AG04450 (cell line): ENCODE results near the gene RPLP2. TPM values are rescaled to one million over a fixed set of nuclear protein-coding genes. Genes with fewer than 3 reads are reported as not detected.

Experiments used
- CTCF ChIA-PET: fragments of 300-600, 350-600 bp; formaldehyde crosslinking; extraction: SDS; loops from one replicate; lab custom pipeline; 2022; ENCODE audit warnings: antibody characterized with exemption, inconsistent platforms; lab: Charles Lee
- POLR2A ChIA-PET: fragments of 350-600 bp; formaldehyde crosslinking; extraction: SDS; loops from one replicate; lab custom pipeline; 2021; ENCODE audit warnings: antibody characterized with exemption, inconsistent platforms; lab: Yijun Ruan, JAX
- DNase-seq: peaks from one replicate; pipeline ENCODE4 v3.0.0-alpha.2; 2011; ENCODE audit warnings: low read depth, low spot score
- H3K27ac ChIP-seq: one replicate; pipeline ENCODE4 v1.5.1; 2012; ENCODE audit warnings: low read depth, low read length, control low read depth
- H3K27me3 ChIP-seq: one replicate; pipeline ENCODE4 v1.6.0; 2012; ENCODE audit warnings: low read length; ENCODE audit not compliant: control insufficient read depth, insufficient read depth
- H3K4me3 ChIP-seq: 2 replicates; pipeline ENCODE4 v1.5.1; 2011; ENCODE audit warnings: mild to moderate bottlenecking, low read depth, low read length, control low read depth
- H3K9me3 ChIP-seq: 2 replicates; pipeline ENCODE4 v1.5.1; 2012; ENCODE audit warnings: low read length; ENCODE audit not compliant: control insufficient read depth, insufficient read depth
- CTCF ChIP-seq: IDR thresholded peaks from 2 replicates; pipeline ENCODE4 v1.5.1; 2011; ENCODE audit warnings: low read depth, low read length, control low read depth, inconsistent platforms
- polyA plus RNA-seq: library from polyadenylated mRNA; depleted of rRNA; stranded (reverse); fragments of >200 nt; gene quantifications from 2 replicates; pipeline ENCODE4 v1.2.3, GENCODE V29; 2011

The RPLP2 gene
- polyA plus RNA-seq, 1 experiment = 1,115 TPM

DNA sequence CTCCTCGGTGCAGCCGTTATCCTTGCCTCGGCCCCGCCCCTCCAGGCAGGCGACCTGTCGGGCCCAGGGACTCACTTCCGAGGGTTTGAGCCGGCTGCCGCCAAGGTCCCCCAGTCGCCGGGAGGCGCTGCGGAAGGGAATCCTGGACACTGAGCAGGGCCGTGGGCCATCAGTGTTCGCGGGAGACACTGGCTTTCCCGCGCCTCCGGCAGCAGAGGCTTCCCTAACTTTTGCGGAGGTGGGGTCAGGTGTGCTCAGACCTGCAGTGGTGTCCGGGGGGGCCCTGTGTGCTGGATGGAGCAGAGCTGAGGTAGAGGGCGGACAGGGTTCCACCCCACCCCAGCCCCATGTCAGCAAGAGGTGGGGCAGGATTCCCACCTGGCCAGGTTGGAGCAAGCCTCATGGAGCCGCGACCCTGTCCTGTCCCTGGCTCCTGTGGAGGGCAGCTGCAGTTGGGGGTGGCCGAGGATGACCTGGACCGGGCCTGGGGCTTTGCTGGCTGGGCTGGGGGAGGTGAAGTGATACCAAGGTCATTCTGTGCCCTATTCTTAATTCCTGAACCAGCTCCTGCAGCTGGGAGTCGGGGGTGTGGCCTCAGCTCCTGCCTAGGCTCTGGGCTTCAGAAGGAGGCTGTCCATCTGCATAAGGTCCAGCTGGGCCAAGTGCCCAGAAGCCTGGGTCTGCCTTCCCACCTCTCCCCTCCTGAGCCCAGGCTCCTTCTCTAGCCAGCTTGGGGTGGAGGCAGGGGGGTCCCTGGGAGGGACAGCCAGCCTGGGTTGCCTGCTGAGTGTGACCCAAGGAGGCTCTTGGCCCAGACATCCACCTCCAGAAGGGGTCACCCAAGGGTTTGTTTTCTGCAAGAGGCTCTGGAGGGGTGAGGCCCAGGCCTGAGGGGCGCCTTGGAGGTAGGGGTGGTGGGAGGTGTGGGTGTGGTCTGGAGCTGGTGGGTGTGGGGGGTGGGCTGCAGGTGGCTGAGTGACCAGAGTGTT, 41.3 kb downstream of the RPLP2 start:
- DNase-seq = no peak
- ChIA-PET CTCF (interaction anchor here (0.6 kb wide), 1 partner anchor 148 kb away, joined by 3 read pairs; no protein-coding TSS in a partner anchor), POLR2A (interaction anchor here (0.5 to 0.8 kb wide), 2 partner anchors 13 to 40 kb away, joined by 3 read pairs; no protein-coding TSS in a partner anchor)
- Histone ChIP-seq H3K9me3 (no peaks in the 10 kb centered on the region; the same call in 1 of the 2 replicates), H3K4me3 (peak overlapping the region; percentile 54), H3K27ac (no peak overlapping the region), H3K27me3 (no peaks in the 10 kb centered on the region)
- peak; percentile 22; the same call in 1 of the 2 replicates for TF ChIP-seq CTCF

DNA sequence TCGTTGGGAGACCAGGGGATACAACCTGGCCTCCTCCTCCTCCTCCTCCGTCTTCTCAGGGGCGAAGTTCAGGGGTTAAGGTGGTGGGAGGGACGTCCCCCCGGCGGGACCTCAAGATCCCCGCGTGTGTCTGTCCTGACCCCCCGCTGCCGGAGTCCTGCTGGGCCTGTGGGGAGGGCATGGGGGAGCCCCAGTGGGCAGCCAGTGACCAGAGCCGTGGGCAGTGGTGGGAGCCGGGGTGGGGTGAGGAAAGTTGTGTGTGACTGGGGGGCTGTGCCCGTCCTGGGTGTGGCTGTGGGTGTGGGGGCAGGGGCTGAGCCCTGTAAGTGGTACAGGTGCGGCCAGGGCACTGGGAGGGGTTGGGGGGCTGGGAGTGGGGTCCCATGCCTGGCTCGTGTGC, 43.0 kb downstream of the RPLP2 start:
- no peak for DNase-seq
- TF ChIP-seq CTCF = no peak
- Histone ChIP-seq H3K4me3 (no peak overlapping the region), H3K27me3 (no peaks in the 10 kb centered on the region), H3K27ac (no peak overlapping the region), H3K9me3 (no peaks in the 10 kb centered on the region; the same call in 1 of the 2 replicates)
- ChIA-PET POLR2A (no interaction called here), CTCF (no interaction called here)

- Histone ChIP-seq H3K4me3 (no peak overlapping the region), H3K9me3 (no peaks in the 10 kb centered on the region; the same call in 1 of the 2 replicates), H3K27me3 (no peaks in the 10 kb centered on the region), H3K27ac (no peak overlapping the region)
- no peak for DNase-seq
- TF ChIP-seq CTCF = no peak
- ChIA-PET POLR2A (interaction anchor here (0.6 kb wide), 1 partner anchor 28 kb away, joined by 4 read pairs; no protein-coding TSS in a partner anchor), CTCF (no interaction called here)
Observed at GRCh38 chr11:853682-854448, 44.1 kb downstream of the RPLP2 start.

- no peak for DNase-seq
- Histone ChIP-seq H3K9me3 (no peaks in the 10 kb centered on the region; the same call in 1 of the 2 replicates), H3K27me3 (no peaks in the 10 kb centered on the region), H3K4me3 (no peak overlapping the region), H3K27ac (peak overlapping the region; percentile 11)
- ChIA-PET CTCF (no interaction called here), POLR2A (interaction anchor here (0.6 kb wide), 1 partner anchor 27 kb away, joined by 4 read pairs; no protein-coding TSS in a partner anchor)
- no peak for TF ChIP-seq CTCF
Observed at GRCh38 chr11:854601-855329, 45.0 kb downstream of the RPLP2 start.
